HepG2 (cell line): ENCODE results near the gene HS6ST1. TPM values are rescaled to one million over a fixed set of nuclear protein-coding genes. Genes with fewer than 3 reads are reported as not detected.

ENCODE experiments used
- ARNT ChIP-seq: fragments of 450-650 bp; IDR thresholded peaks from 2 replicates; pipeline ENCODE4 v1.6.1; 2017
- CEBPB ChIP-seq: IDR thresholded peaks from 2 replicates; pipeline ENCODE4 v1.6.1; 2011; ENCODE audit warnings: low read depth, low read length, improper control_type of control experiment, borderline replicate concordance
- DNMT1 ChIP-seq: sonication (generic); formaldehyde crosslinking; IDR thresholded peaks from 2 replicates; pipeline ENCODE4 v1.5.1; 2020; ENCODE audit warnings: mild to moderate bottlenecking, missing genetic modification reagents
- DPF2 ChIP-seq: sonication (generic); formaldehyde crosslinking; IDR thresholded peaks from 2 replicates; pipeline ENCODE4 v1.4.0; 2020; ENCODE audit warnings: mild to moderate bottlenecking, low read depth, missing genetic modification reagents, borderline replicate concordance
- FOXJ3 ChIP-seq: sonication (generic); formaldehyde crosslinking; IDR thresholded peaks from 2 replicates; pipeline ENCODE4 v1.4.0; 2020; ENCODE audit warnings: missing genetic modification reagents, mild to moderate bottlenecking, borderline replicate concordance
- GTF3A ChIP-seq: sonication (generic); formaldehyde crosslinking; conservative IDR thresholded peaks from 2 replicates; pipeline ENCODE4 v1.4.0; 2020; ENCODE audit warnings: mild to moderate bottlenecking, missing genetic modification reagents
- IKZF4 ChIP-seq: sonication (generic); formaldehyde crosslinking; IDR thresholded peaks from 2 replicates; pipeline ENCODE4 v1.5.1; 2020; ENCODE audit warnings: borderline replicate concordance, mild to moderate bottlenecking, low read depth, missing genetic modification reagents; ENCODE audit errors: not compliant biosample characterization
- NFE2 ChIP-seq: sonication (generic); formaldehyde crosslinking; IDR thresholded peaks from 2 replicates; pipeline ENCODE4 v1.4.0; 2020; ENCODE audit warnings: missing genetic modification reagents
- NFKBIZ ChIP-seq: IDR thresholded peaks from 2 replicates; pipeline ENCODE4 v1.6.1; 2018; ENCODE audit warnings: missing genetic modification reagents, missing compliant biosample characterization
- NFYC ChIP-seq: IDR thresholded peaks from 2 replicates; pipeline ENCODE4 v1.6.1; 2016; ENCODE audit warnings: missing genetic modification reagents, missing compliant biosample characterization
- NONO ChIP-seq, 2 experiments: fragments of 450-650 bp in 1 of 2; sonication (generic) in 1 of 2; formaldehyde crosslinking in 1 of 2; IDR thresholded peaks in 1 of 2; conservative IDR thresholded peaks in 1 of 2; 2 replicates each; pipeline versions ENCODE4 v1.6.1 to v1.8.0; 2017 to 2022; ENCODE audit warnings: mild to moderate bottlenecking in 1 of 2, missing genetic modification reagents in 1 of 2, moderate library complexity in 1 of 2
- ONECUT2 ChIP-seq: sonication (generic); formaldehyde crosslinking; IDR thresholded peaks from 2 replicates; pipeline ENCODE4 v1.4.0; 2020; ENCODE audit warnings: missing genetic modification reagents
- PCBP1 ChIP-seq: fragments of 200-400 bp; formaldehyde crosslinking; IDR thresholded peaks from 2 replicates; pipeline ENCODE4 v1.6.1; 2017; ENCODE audit warnings: mild to moderate bottlenecking, low read depth, low read length, borderline replicate concordance
- PHF20 ChIP-seq: sonication (generic); formaldehyde crosslinking; IDR thresholded peaks from 2 replicates; pipeline ENCODE4 v1.5.0; 2020; ENCODE audit warnings: mild to moderate bottlenecking, missing genetic modification reagents
- POLR2A ChIP-seq, 2 experiments: IDR thresholded peaks; 2 replicates each; pipeline ENCODE4 v1.6.1; 2011; ENCODE audit warnings: low read depth in 2 of 2, low read length in 2 of 2, mild to moderate bottlenecking in 1 of 2, moderate library complexity in 1 of 2; ENCODE audit not compliant: insufficient read depth in 1 of 2
- PRMT3 ChIP-seq: sonication (generic); formaldehyde crosslinking; IDR thresholded peaks from 2 replicates; pipeline ENCODE4 v1.8.1; 2022; ENCODE audit warnings: low read depth, mild to moderate bottlenecking, moderate library complexity, missing genetic modification reagents, borderline replicate concordance
- RXRA ChIP-seq: sonication (generic); formaldehyde crosslinking; IDR thresholded peaks from 2 replicates; pipeline ENCODE4 v1.5.1; 2020; ENCODE audit warnings: missing genetic modification reagents
- SIN3A ChIP-seq: IDR thresholded peaks from 2 replicates; pipeline ENCODE4 v1.6.1; 2011; ENCODE audit warnings: low read depth, mild to moderate bottlenecking, control low read depth, low read length, borderline replicate concordance
- SMAD3 ChIP-seq: sonication (generic); formaldehyde crosslinking; IDR thresholded peaks from 2 replicates; pipeline ENCODE4 v1.4.0; 2020; ENCODE audit warnings: missing genetic modification reagents
- SMC3 ChIP-seq: IDR thresholded peaks from 2 replicates; pipeline ENCODE4 v1.6.1; 2011; ENCODE audit warnings: low read length, improper control_type of control experiment
- ZBTB38 ChIP-seq: sonication (generic); formaldehyde crosslinking; IDR thresholded peaks from 2 replicates; pipeline ENCODE4 v1.5.1; 2020; ENCODE audit warnings: mild to moderate bottlenecking, missing genetic modification reagents
- ZNF205 ChIP-seq: IDR thresholded peaks from 2 replicates; pipeline ENCODE4 v1.6.1; 2018; ENCODE audit warnings: missing biosample characterization, missing genetic modification reagents
- ZNF713 ChIP-seq: sonication (generic); formaldehyde crosslinking; IDR thresholded peaks from 2 replicates; pipeline ENCODE4 v1.4.0; 2020; ENCODE audit warnings: mild to moderate bottlenecking, missing genetic modification reagents
- ZNF772 ChIP-seq: sonication (generic); formaldehyde crosslinking; IDR thresholded peaks from 2 replicates; pipeline ENCODE4 v1.5.0; 2020; ENCODE audit warnings: mild to moderate bottlenecking, missing genetic modification reagents
- ZNF788 ChIP-seq: sonication (generic); formaldehyde crosslinking; IDR thresholded peaks from 2 replicates; pipeline ENCODE4 v1.5.0; 2020; ENCODE audit warnings: mild to moderate bottlenecking, missing genetic modification reagents, borderline replicate concordance
- polyA plus RNA-seq, 8 experiments: library from polyadenylated mRNA; depleted of rRNA in 3 of 8; stranded (reverse) in 7 of 8; unstranded in 1 of 8; fragments of >200 nt; fragmentation: Illumina TruSeq in 4 of 8; extraction: Trizol in 4 of 8; gene quantifications; 2 replicates each; pipeline versions ENCODE4 v1.2.1 to v1.2.3, GENCODE V29; 2011 to 2016; ENCODE audit warnings: low read depth in 4 of 8, missing spikeins in 1 of 8, mixed read lengths in 1 of 8; ENCODE audit not compliant: insufficient read depth in 1 of 8
- total RNA-seq, 5 experiments: library from RNA; depleted of rRNA; stranded (reverse); fragments of >200 nt; fragmentation: Illumina TruSeq; extraction: Trizol; gene quantifications; 2 replicates each; pipeline ENCODE4 v1.2.3, GENCODE V29; 2016; ENCODE audit warnings: low read depth in 1 of 5
- TF ChIP-seq, protein P1 (sequence below): sonication (generic); formaldehyde crosslinking; IDR thresholded peaks from 2 replicates; pipeline ENCODE4 v1.8.0; 2022; ENCODE audit warnings: mild to moderate bottlenecking, missing genetic modification reagents, borderline replicate concordance
- TF ChIP-seq, protein P2 (sequence below): sonication (generic); formaldehyde crosslinking; IDR thresholded peaks from 2 replicates; pipeline ENCODE4 v1.9.0; 2022; ENCODE audit warnings: missing genetic modification reagents, mild to moderate bottlenecking, borderline replicate concordance

Gene HS6ST1
- total and polyA plus RNA-seq, 2 of the 13 experiments (the other 11 are each of a cell fraction or from before 2014, with no cell fraction given), result 34.5 to 84.6 TPM

DNA sequence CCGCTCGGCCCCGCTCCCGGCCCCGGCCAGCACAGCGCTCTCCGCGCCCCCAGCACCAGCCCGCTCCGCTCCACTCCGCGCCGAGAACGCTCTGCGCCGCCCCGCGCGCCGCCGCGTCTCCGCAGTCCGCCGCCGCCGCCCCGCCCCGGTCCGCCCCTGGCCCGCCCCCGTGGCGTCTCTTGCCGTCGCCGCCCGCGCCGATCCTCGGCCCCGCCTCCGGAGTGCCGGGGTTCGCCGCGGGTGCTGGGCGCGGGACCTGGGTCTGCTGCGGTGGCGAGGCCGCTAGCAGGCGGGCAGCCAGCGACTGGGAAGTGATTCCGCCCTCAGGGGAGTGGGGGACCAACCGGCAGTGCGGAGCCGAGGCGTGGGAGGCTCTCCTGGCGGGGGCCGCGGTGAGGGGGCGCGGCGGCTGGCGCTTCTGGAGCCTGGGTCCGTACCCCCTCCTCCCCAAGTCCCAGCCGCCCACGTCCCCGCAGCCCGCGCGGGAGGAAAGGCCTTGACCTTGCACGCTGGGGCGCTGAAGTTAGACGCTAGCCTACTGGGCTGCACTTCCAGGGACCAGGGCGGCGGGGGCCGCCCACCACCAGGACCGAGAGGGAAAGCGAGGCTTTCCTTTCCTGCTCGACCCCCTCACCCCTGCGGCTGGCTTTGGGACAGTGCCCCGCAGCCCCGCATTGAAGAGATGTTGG lies at the start of gene HS6ST1 (continued):
- TF ChIP-seq ZNF205, result peak; percentile 41; the same call in 1 of the 2 replicates
- TF ChIP-seq FOXJ3, result no peak
- TF ChIP-seq PCBP1, result no peak
- TF ChIP-seq GTF3A (CRISPR knock-in tag), result no peak
- TF ChIP-seq RXRA (CRISPR knock-in tag), result peak; percentile 75
- no peak for TF ChIP-seq NONO (IDR thresholded peaks at IDR 0.05)
- TF ChIP-seq NONO (CRISPR knock-in tag; conservative IDR thresholded peaks at IDR 0.05), result peak; percentile 84
- TF ChIP-seq SIN3A, result 0 out of 2 replicates have a peak, but pooled peaks have one; percentile 47
- peak; percentile 63; the same call in 1 of the 2 replicates for TF ChIP-seq ZBTB38 (CRISPR knock-in tag)
- TF ChIP-seq PRMT3 (CRISPR knock-in tag), result peak; percentile 52; the same call in 1 of the 2 replicates
- TF ChIP-seq IKZF4 (CRISPR knock-in tag), result no peak
- no peak for TF ChIP-seq NFYC (CRISPR knock-in tag)
- TF ChIP-seq CEBPB, result no peak
- no peak for TF ChIP-seq ARNT
- TF ChIP-seq ZNF713 (CRISPR knock-in tag), result no peak
- no peak for TF ChIP-seq ONECUT2 (CRISPR knock-in tag)
- TF ChIP-seq SMC3, result no peak
- 0 out of 2 replicates have a peak, but pooled peaks have one; percentile 27 for TF ChIP-seq DPF2 (CRISPR knock-in tag)
- no peak; a peak in 1 of 4 replicates for TF ChIP-seq POLR2A (IDR thresholded peaks at IDR 0.05; ENCODE audit: insufficient read depth in 1 of 2, low read depth in 2 of 2, low read length in 2 of 2)
- TF ChIP-seq, protein P1, sequence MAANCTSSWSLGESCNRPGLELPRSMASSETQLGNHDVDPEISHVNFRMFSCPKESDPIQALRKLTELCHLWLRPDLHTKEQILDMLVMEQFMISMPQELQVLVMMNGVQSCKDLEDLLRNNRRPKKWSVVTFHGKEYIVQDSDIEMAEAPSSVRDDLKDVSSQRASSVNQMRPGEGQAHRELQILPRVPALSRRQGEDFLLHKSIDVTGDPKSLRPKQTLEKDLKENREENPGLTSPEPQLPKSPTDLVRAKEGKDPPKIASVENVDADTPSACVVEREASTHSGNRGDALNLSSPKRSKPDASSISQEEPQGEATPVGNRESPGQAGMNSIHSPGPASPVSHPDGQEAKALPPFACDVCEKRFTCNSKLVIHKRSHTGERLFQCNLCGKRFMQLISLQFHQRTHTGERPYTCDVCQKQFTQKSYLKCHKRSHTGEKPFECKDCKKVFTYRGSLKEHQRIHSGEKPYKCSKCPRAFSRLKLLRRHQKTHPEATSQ, result no peak
- no peak; the same call in 1 of the 2 replicates for TF ChIP-seq DNMT1 (CRISPR knock-in tag)
- no peak for TF ChIP-seq NFKBIZ (CRISPR knock-in tag)
- no peak for TF ChIP-seq SMAD3 (CRISPR knock-in tag)
- TF ChIP-seq NFE2 (CRISPR knock-in tag), result no peak
- TF ChIP-seq, protein P2, sequence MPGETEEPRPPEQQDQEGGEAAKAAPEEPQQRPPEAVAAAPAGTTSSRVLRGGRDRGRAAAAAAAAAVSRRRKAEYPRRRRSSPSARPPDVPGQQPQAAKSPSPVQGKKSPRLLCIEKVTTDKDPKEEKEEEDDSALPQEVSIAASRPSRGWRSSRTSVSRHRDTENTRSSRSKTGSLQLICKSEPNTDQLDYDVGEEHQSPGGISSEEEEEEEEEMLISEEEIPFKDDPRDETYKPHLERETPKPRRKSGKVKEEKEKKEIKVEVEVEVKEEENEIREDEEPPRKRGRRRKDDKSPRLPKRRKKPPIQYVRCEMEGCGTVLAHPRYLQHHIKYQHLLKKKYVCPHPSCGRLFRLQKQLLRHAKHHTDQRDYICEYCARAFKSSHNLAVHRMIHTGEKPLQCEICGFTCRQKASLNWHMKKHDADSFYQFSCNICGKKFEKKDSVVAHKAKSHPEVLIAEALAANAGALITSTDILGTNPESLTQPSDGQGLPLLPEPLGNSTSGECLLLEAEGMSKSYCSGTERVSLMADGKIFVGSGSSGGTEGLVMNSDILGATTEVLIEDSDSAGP (CRISPR knock-in tag), result peak; percentile 64; the same call in 1 of the 2 replicates
- TF ChIP-seq PHF20 (CRISPR knock-in tag), result no peak
- TF ChIP-seq ZNF772, result peak; percentile 49; the same call in 1 of the 2 replicates
- peak; percentile 21; the same call in 1 of the 2 replicates for TF ChIP-seq ZNF788 (CRISPR knock-in tag)
